PFSK-1 (cell line): ENCODE data around the gene SCN8A.

ENCODE experiments used
- SIN3A ChIP-seq: IDR thresholded peaks from 2 replicates; pipeline ENCODE4 v1.6.1; 2012; ENCODE audit warnings: mild to moderate bottlenecking, low read length, moderate library complexity, borderline replicate concordance; ENCODE audit not compliant: insufficient read depth
- TAF1 ChIP-seq: IDR thresholded peaks from 2 replicates; pipeline ENCODE4 v1.6.1; 2012; ENCODE audit warnings: low read length, control low read depth, borderline replicate concordance; ENCODE audit not compliant: insufficient read depth

DNA sequence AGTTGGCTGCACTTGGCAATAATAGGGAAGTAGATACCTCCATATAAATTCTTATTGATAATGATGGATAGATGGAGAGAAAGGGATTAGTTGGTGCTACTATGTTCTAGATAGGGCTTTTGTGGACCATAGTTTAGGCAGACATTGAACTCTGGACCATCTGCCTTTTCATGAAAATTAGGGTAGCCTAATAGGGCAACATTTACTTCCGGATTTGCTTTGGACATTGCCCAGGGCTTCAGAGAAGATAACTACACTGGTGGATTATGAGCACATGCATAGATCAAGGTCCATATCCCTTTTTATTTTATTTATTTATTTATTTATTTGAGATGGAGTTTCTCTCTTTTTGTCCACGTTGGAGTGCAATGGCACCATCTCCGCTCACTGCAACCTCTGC, 186.9 kb downstream of the SCN8A start:
- TF ChIP-seq TAF1, result no peak
- no peak for TF ChIP-seq SIN3A
